HepG2 (cell line): ENCODE measurements around the gene GRIN3A.

Experiments
- PCBP1 ChIP-seq: fragments of 200-400 bp; formaldehyde crosslinking; IDR thresholded peaks from 2 replicates; pipeline ENCODE4 v1.6.1; 2017; ENCODE audit warnings: mild to moderate bottlenecking, low read depth, low read length, borderline replicate concordance
- TAF1 ChIP-seq: sonication (generic); formaldehyde crosslinking; IDR thresholded peaks from 2 replicates; pipeline ENCODE4 v1.4.0; 2020; ENCODE audit warnings: missing genetic modification reagents
- ZBTB8A ChIP-seq: sonication (generic); formaldehyde crosslinking; IDR thresholded peaks from 2 replicates; pipeline ENCODE4 v1.4.0; 2020; ENCODE audit warnings: mild to moderate bottlenecking, low read depth, missing genetic modification reagents, borderline replicate concordance
- ZNF777 ChIP-seq: sonication (generic); formaldehyde crosslinking; IDR thresholded peaks from 2 replicates; pipeline ENCODE4 v1.4.0; 2020; ENCODE audit warnings: missing genetic modification reagents
- TF ChIP-seq, protein P1 (sequence below): sonication (generic); formaldehyde crosslinking; IDR thresholded peaks from 2 replicates; pipeline ENCODE4 v1.5.0; 2020; ENCODE audit warnings: mild to moderate bottlenecking, missing genetic modification reagents, moderate library complexity
- TF ChIP-seq, protein P2 (sequence below): sonication (generic); formaldehyde crosslinking; IDR thresholded peaks from 2 replicates; pipeline ENCODE4; 2020; ENCODE audit warnings: missing genetic modification reagents, mild to moderate bottlenecking, borderline replicate concordance

DNA sequence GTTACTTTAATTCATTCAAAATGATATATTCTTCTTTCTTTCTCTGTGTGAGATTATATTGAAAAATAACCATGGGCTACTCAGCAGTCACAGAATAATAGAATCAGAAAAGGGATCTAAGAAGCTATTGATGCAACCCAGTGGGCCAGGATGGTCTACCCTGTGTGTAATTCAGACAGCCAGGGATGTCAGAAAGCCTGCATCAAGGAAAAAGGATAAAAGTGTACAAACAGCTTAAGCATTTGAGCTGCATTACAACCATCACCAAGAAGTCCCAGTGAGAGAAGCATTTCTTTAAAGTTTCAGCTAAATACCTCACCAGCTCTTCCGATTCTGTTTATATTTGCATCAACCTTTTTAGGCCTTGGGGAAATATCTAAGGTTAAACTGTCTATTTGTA, 105.8 kb downstream of the GRIN3A start:
- TF ChIP-seq, protein P1, sequence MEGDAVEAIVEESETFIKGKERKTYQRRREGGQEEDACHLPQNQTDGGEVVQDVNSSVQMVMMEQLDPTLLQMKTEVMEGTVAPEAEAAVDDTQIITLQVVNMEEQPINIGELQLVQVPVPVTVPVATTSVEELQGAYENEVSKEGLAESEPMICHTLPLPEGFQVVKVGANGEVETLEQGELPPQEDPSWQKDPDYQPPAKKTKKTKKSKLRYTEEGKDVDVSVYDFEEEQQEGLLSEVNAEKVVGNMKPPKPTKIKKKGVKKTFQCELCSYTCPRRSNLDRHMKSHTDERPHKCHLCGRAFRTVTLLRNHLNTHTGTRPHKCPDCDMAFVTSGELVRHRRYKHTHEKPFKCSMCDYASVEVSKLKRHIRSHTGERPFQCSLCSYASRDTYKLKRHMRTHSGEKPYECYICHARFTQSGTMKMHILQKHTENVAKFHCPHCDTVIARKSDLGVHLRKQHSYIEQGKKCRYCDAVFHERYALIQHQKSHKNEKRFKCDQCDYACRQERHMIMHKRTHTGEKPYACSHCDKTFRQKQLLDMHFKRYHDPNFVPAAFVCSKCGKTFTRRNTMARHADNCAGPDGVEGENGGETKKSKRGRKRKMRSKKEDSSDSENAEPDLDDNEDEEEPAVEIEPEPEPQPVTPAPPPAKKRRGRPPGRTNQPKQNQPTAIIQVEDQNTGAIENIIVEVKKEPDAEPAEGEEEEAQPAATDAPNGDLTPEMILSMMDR = no peak
- TF ChIP-seq ZNF777 (CRISPR knock-in tag) (no peak), PCBP1 (no peak), ZBTB8A (CRISPR knock-in tag) (no peak), TAF1 (CRISPR knock-in tag) (no peak)
- TF ChIP-seq, protein P2, sequence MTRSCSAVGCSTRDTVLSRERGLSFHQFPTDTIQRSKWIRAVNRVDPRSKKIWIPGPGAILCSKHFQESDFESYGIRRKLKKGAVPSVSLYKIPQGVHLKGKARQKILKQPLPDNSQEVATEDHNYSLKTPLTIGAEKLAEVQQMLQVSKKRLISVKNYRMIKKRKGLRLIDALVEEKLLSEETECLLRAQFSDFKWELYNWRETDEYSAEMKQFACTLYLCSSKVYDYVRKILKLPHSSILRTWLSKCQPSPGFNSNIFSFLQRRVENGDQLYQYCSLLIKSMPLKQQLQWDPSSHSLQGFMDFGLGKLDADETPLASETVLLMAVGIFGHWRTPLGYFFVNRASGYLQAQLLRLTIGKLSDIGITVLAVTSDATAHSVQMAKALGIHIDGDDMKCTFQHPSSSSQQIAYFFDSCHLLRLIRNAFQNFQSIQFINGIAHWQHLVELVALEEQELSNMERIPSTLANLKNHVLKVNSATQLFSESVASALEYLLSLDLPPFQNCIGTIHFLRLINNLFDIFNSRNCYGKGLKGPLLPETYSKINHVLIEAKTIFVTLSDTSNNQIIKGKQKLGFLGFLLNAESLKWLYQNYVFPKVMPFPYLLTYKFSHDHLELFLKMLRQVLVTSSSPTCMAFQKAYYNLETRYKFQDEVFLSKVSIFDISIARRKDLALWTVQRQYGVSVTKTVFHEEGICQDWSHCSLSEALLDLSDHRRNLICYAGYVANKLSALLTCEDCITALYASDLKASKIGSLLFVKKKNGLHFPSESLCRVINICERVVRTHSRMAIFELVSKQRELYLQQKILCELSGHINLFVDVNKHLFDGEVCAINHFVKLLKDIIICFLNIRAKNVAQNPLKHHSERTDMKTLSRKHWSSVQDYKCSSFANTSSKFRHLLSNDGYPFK (CRISPR knock-in tag) = no peak
